Right cardiac atrium (tissue), 5 donors: Measurements from ENCODE around the gene ZSCAN18. TPM values are rescaled to one million over a fixed set of nuclear protein-coding genes. Genes with fewer than 3 reads are reported as not detected.
A peak's percentile ranks its signal among the peaks of the same experiment; 100 is the strongest.

Source experiments
- ATAC-seq, 2 donors: fragments of 200-7000 bp; cut with Tn5 transposase; one replicate each; pipeline versions ENCODE4 v1.8.0 to v1.9.1; 2020; ENCODE audit warnings: moderate library complexity in 2 of 2, mild to moderate bottlenecking in 1 of 2
- DNase-seq, 3 donors: peaks; one replicate each; pipeline ENCODE4 v3.0.0-alpha.2; 2020
- H3K27ac ChIP-seq: one replicate; pipeline ENCODE4 v1.5.1; 2013; ENCODE audit warnings: mild to moderate bottlenecking, low read length, control low read depth, moderate library complexity
- H3K27me3 ChIP-seq: one replicate; pipeline ENCODE4 v1.6.1; 2013; ENCODE audit not compliant: control insufficient read depth, insufficient read depth
- H3K4me1 ChIP-seq: one replicate; pipeline ENCODE4 v1.6.1; 2013; ENCODE audit warnings: low read length; ENCODE audit not compliant: control insufficient read depth, insufficient read depth
- H3K4me3 ChIP-seq: one replicate; pipeline ENCODE4 v1.5.1; 2013; ENCODE audit warnings: low read length, control low read depth
- H3K9me3 ChIP-seq: one replicate; pipeline ENCODE4 v1.6.1; 2013; ENCODE audit warnings: low read length; ENCODE audit not compliant: control insufficient read depth
- WGBS: extraction: QIAGEN DNeasy Blood & Tissue Kit; methylation state at CpG from one replicate; pipeline ENCODE4 v1.1.7; 2013; 5-methylcytosine and 5-hydroxymethylcytosine counted together
- intact Hi-C, 4 donors: fragments of 100-400 bp; cut with DNase I; formaldehyde crosslinking; loops; one replicate each; pipeline versions ENCODE4 v1.11.0 to v1.14.0; 2022 to 2023
- polyA plus RNA-seq: library from polyadenylated mRNA; stranded (reverse); fragments of 200-250 nt; gene quantifications from one replicate; pipeline ENCODE4 v1.2.3, GENCODE V29; 2013
- total RNA-seq, 4 donors: library from RNA; stranded (reverse); fragmentation: NEBNext Ultra II Directional; extraction: Animal tissue kit (Norgen Biotek cat#: 25700); gene quantifications; one replicate each; pipeline ENCODE4 v1.2.1, GENCODE V29; 2021
- donor health status: healthy with polysubstance abuse.
- donor health status: DM: no; HTN: yes; CAD: no.
- donor health status: DM: no; HTN: no; CAD: no.
- donor health status: DM: no; HTN: yes; CAD: no; lungs with severe emphysema.
- donor health status: DM: yes; HTN: yes; CAD: no.

Gene ZSCAN18
- total and polyA plus RNA-seq, 5 donors, result 63.7 to 89.7 (median 85.4) TPM

DNA sequence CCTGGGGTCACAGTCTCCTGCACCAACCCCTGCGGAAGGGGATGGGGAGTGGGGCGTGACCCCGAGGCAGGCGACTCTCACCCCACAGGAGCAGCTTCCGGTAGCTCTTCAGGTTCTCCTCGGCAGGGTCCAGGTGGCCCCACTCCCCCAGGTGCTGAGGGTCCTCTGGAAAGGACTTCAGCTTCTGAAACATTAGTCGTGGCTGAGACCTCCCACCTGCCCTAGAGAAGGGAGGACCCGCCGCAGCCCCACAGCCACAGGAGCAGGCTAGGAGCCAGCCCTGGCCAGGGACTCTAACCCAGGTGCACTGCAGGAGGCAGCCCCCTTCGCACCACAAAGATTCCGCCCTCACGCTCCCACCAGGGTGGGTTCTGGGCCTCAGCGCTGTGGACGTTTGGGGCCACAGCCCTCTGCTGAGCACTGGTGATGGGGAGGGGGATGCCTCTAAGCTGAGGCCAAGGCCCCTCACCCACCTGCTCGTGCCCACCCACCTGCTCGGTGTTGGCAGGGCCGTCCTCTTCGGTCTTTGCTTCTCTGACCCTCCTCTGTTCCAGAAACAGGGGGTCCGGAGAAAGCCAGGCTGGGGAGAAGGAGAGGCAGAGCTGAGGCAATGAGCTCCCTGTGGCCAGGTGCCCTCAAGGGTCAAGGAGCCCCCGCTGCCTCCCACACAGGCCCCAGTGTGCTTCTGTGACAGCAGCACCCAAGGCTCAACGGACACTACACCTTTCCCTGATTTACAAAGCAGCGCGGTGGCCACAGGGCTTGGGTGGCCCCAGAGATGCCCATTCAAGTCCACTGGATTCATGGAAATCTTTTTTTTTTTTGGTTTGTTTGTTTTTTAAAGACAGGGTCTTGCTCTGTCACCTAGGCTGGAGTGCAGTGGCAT is 11.0 kb downstream of the ZSCAN18 start:
- Histone ChIP-seq H3K4me3 (no peak overlapping the region), H3K4me1 (no peaks in the 10 kb centered on the region), H3K27me3 (no peaks in the 10 kb centered on the region), H3K27ac (no peak overlapping the region), H3K9me3 (no peaks in the 10 kb centered on the region)
- 95% methylated on average over 23 of the region's 23 CpGs for WGBS
- ATAC-seq (no peak), DNase-seq (no peak)
- intact Hi-C loops, result loop anchor here in 1 of 4 donors (5.0 kb wide), 1 partner anchor 235 kb away; no protein-coding TSS in a partner anchor

DNA sequence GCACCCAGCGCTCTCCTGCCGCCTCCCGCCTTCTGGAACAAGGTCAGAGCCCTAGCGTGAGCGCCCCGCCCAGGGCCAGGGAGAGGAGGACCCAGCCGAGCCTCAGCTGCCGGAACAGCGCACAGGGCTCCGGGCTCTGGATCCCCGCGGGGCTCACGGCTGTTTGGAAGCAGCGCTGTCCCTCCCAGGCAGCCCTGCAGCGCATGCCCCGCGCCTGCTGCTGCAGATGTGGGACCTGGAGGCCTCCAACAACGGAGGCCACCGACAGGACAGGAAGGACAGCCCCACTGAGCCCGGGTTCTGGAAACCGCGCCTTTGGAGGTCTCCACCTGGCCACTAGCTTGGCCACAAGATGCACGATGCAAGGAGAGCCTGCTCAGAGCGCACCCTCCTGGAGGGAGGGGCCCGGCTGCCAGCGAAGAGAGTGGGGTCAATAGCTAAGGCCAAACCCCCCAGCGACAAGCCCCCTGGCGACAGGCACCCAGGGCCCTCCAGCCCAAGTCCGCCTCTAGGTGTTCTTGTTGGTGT is 12.6 kb downstream of the ZSCAN18 start:
- Histone ChIP-seq H3K4me3 (no peak overlapping the region), H3K27me3 (no peaks in the 10 kb centered on the region), H3K9me3 (no peaks in the 10 kb centered on the region), H3K27ac (no peak overlapping the region), H3K4me1 (no peaks in the 10 kb centered on the region)
- ATAC-seq (peak in 1 of 2 donors; percentile 10), DNase-seq (no peak)
- WGBS, result 94% methylated on average over 29 of the region's 29 CpGs
- intact Hi-C loops, result loop anchor here in 1 of 4 donors (5.0 kb wide), 1 partner anchor 237 kb away; no protein-coding TSS in a partner anchor

DNA sequence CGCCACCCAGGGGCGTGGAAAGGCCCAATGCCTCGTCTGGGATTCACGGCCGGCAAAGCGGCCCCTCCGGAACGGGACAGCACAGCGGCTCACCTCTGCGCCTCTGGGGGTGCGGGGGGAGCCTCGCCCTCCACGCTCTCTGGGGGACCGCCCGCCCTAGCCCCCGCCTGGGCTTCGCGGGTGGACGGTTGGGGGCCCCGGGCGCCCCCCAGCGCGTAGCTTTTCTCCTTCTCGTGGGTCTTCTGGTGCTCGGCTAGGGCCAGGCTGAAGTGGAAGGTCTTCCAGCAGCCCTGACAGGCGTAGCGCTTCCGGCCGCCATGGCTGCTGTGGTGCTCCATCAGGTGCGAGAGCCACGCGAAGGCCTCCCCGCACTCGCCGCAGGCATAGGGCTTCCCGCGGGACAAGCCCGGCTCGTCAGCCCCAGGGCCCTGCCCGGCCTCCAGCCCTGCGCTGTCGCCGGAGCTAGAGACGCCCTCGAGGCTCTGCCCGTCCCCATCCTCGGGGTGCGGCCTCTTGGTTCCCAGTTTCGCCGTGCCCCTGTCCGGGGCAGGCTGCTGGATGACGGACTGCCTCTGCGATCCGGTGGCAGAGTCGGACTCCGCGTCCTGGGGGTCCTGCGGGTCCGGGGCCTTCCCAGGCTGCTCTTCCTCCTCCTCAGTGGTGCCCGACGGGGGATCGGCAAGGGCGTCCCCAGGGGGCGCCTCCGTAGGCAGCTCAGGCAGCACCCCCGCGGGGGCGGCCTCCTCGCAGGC is 13.3 kb downstream of the ZSCAN18 start:
- Histone ChIP-seq H3K27me3 (no peaks in the 10 kb centered on the region), H3K9me3 (no peaks in the 10 kb centered on the region), H3K27ac (no peak overlapping the region), H3K4me3 (no peak overlapping the region), H3K4me1 (no peaks in the 10 kb centered on the region)
- ATAC-seq (peak; percentile 27 to 41), DNase-seq (no peak)
- intact Hi-C loops, result loop anchor here in 1 of 4 donors (5.0 kb wide), 1 partner anchor 238 kb away; no protein-coding TSS in a partner anchor
- WGBS, result 97% methylated on average over 69 of the region's 69 CpGs

DNA sequence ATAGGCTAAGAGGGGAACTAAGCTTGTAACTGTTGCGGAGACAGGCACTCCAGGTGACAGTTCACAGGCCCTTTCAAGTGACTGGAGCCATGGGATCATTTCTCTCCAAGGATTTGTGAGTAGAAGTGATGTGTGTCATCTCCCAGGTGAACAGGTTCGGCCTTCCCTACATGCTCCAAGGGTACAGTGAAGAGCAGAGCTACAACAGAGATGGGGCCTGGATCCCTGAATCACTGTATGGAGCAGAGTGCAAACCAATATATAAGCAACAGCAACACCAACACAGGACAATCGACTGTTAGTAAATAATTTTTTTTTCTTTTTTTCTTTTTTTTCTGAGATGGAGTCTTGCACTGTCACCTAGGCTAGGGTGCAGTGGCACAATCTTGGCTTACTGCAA is 15.0 kb downstream of the ZSCAN18 start:
- DNase-seq, result no peak
- no peaks in the 10 kb centered on the region for H3K27me3 ChIP-seq
- WGBS, result 98% methylated on average over 3 of the region's 3 CpGs

DNA sequence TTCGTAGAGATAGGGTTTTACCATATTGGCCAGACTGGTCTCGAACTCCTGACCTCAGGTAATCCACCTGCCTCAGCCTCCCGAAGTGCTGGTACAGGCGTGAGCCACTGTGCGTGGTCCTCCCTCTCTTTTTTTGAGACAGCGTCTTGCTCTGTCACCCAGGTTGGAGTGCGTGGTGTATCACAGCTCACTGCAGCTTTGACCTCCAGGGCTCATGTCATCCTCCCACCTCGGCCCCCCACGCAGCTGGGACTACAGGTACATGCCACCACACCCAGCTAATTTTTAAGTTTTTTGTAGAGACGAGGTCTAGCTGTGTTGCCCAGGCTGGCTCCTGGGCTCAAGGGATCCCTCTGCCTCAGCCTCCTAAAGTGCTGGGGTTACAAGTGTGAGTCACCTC is 18.2 kb downstream of the ZSCAN18 start:
- Histone ChIP-seq H3K4me3 (no peak overlapping the region), H3K27me3 (no peaks in the 10 kb centered on the region), H3K27ac (no peak overlapping the region), H3K4me1 (no peaks in the 10 kb centered on the region), H3K9me3 (peaks cover 1% of the 10 kb centered on the region)
- 95% methylated on average over 10 of the region's 10 CpGs for WGBS
- intact Hi-C loops, result no loop called here
- DNase-seq (no peak), ATAC-seq (no peak)

More for the DNA sequence above, 15.0 kb downstream of the ZSCAN18 start:
- no peaks in the 10 kb centered on the region for H3K4me1 ChIP-seq
- intact Hi-C loops, result no loop called here
- H3K27ac ChIP-seq, result no peak overlapping the region
- H3K4me3 ChIP-seq, result no peak overlapping the region
- H3K9me3 ChIP-seq, result no peaks in the 10 kb centered on the region
- no peak for ATAC-seq

DNA sequence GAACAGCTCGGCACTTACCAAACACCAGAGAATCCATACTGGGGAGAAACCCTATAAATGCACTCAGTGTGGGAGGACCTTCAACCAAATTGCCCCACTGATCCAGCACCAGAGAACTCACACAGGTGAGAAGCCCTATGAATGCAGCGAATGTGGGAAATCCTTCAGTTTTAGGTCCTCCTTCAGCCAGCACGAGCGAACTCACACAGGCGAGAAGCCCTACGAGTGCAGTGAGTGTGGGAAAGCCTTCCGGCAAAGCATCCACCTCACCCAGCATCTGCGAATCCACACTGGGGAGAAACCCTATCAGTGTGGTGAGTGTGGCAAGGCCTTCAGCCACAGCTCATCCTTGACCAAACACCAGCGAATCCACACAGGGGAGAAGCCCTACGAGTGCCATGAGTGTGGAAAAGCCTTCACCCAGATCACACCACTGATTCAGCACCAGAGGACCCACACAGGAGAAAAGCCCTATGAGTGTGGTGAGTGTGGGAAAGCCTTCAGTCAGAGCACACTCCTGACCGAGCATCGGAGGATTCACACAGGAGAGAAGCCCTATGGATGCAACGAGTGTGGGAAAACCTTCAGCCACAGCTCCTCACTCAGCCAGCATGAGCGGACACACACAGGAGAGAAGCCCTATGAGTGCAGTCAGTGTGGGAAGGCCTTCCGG is 30.7 kb downstream of the ZSCAN18 start:
- 98% methylated on average over 15 of the region's 15 CpGs for WGBS
- DNase-seq, result no peak
- Histone ChIP-seq H3K4me3 (no peak overlapping the region), H3K4me1 (no peaks in the 10 kb centered on the region), H3K27ac (no peak overlapping the region), H3K9me3 (peaks cover 25% of the 10 kb centered on the region), H3K27me3 (no peaks in the 10 kb centered on the region)
- intact Hi-C loops, result no loop called here
- ATAC-seq, result no peak

DNA sequence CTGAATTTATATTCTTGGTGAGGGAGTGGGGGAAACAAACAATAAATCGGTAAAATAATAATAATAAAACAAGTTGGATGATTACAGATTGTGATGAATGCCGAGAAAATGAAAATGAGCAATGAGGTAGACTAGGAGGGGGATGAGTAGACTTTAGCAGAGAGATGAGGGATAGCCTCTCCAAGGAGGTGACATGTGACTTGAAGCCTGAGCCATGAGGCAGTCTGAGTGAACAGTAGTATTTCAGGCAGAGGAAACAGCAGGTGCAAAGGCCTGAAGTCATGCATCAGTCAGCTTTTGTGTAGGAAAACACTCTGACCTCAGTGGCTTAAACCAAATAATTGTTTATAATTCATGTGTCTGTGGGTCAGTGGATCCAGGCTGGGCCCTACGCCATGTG is 34.3 kb downstream of the ZSCAN18 start:
- Histone ChIP-seq H3K9me3 (peaks cover 22% of the 10 kb centered on the region), H3K4me1 (no peaks in the 10 kb centered on the region), H3K27ac (no peak overlapping the region), H3K27me3 (no peaks in the 10 kb centered on the region), H3K4me3 (no peak overlapping the region)
- intact Hi-C loops, result no loop called here
- WGBS, result 99% methylated on average over 3 of the region's 3 CpGs
- no peak for DNase-seq
- ATAC-seq, result no peak

DNA sequence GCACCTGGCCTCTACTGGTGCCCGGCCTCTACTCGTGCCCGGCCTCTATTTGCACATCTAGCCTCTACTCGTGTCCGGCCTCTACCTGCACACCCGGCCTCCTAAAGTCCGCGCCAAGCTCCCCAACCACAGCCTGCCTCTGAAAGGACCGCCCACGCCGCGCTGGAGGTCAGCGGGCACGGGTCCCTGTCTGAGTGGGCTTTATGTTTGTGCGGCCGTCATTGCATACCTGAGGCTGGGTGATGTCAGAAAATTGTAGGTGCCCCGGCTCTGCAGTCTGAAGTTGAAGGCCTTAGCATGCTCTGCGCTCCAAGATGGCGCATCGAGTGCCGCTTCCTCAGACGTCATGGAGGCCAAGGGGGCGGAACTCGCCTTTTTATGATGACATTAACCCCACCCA is 37.8 kb downstream of the ZSCAN18 start:
- ATAC-seq, result no peak
- no peak overlapping the region for H3K4me3 ChIP-seq
- DNase-seq, result no peak
- H3K9me3 ChIP-seq, result peaks cover under 1% of the 10 kb centered on the region
- no peak overlapping the region for H3K27ac ChIP-seq
- no peaks in the 10 kb centered on the region for H3K27me3 ChIP-seq
- 91% methylated on average over 24 of the region's 24 CpGs for WGBS
- no peaks in the 10 kb centered on the region for H3K4me1 ChIP-seq
- intact Hi-C loops, result no loop called here

DNA sequence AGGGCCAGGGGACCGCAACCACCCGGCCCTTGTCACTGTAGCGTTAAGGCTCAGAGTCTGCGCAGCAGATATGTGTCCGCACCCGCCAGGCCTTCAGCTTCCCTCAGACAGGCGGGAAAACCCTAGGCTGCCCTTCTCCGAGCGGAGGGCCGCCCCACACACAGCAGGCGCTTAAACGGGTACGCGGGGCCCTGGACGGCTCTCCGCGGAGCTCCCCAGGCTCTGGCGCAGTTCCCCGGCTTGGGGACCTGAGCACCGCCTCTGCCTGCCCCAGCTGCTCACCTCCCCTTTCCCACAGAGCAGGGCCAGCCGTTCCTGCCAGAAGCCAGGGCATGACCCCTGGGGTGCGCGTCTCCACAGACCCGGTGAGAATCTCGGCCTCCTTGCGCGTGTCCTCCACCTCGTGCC is 38.4 kb downstream of the ZSCAN18 start:
- no peaks in the 10 kb centered on the region for H3K4me1 ChIP-seq
- no peaks in the 10 kb centered on the region for H3K27me3 ChIP-seq
- DNase-seq (peak in 2 of 3 donors; percentile 67), ATAC-seq (peak in 1 of 2 donors; percentile 22)
- peak overlapping the region; percentile 59 for H3K27ac ChIP-seq
- peak overlapping the region; percentile 56 for H3K4me3 ChIP-seq
- H3K9me3 ChIP-seq, result no peaks in the 10 kb centered on the region
- intact Hi-C loops, result no loop called here
- 17% methylated on average over 28 of the region's 28 CpGs for WGBS

DNA sequence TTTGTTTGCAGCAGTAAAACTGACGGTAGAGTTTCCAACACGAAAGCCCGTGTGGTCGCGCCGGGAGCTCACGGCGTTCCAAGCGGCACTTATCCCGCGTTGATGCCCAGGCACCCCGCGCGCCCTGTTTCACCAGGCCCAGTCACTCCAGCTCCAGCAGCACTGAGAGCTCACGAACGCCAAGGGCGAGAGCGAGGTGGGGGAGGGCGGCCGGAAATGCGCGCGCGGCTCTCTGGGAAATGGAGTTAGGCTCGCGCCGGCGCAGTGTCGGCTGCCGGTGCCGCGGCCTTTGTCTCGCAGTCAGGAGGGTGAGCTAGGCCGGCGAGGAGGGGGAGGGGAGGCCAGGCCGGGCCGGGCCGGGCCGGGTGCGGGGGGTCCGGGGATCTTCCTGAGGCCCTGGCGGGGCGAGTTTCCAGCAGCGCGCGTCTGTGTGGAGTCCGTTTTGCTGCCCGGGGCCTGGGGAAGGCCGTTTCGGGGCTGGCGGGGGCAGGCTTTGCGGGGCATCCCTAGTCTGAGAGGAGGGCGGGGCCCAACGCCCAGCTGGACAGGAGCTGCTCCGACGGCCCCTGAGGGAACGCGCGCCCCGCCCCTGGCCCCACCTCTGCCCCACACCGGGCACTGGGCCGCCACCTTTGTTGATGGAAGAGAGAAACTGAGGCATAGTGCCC is 38.9 kb downstream of the ZSCAN18 start, which contains the start of gene ZNF135:
TSS of gene ZNF135 (plus strand) at position 280 of the 668 bp plus-strand sequence. CDS start 721 bp downstream, outside the sequence.
- WGBS, result under 1% methylated on average over 62 of the region's 62 CpGs
- peak; percentile 93 to 97 (median 97) for DNase-seq

More for the DNA sequence above, 38.9 kb downstream of the ZSCAN18 start, which contains the start of gene ZNF135:
- peak; percentile 97 to 98 for ATAC-seq
- H3K4me3 ChIP-seq, result peak within 1 kb of the TSS; percentile 56
- intact Hi-C loops, result no loop called here
- no peaks in the 10 kb centered on the region for H3K9me3 ChIP-seq
- H3K27ac ChIP-seq, result peak within 1 kb of the TSS; percentile 82
- no peaks in the 10 kb centered on the region for H3K4me1 ChIP-seq
- no peaks in the 10 kb centered on the region for H3K27me3 ChIP-seq
